22Rv1 (cell line): ENCODE data around the gene FBLIM1.

Experiments
- ZFX ChIP-seq: fragments of 450-650 bp; IDR thresholded peaks from 2 replicates; pipeline ENCODE4 v1.6.1; 2017; ENCODE audit warnings: antibody characterized with exemption, borderline replicate concordance
- TF ChIP-seq, protein P1 (sequence below): fragments of 450-650 bp; IDR thresholded peaks from 2 replicates; pipeline ENCODE4 v1.5.1; 2017; ENCODE audit warnings: mild to moderate bottlenecking

DNA sequence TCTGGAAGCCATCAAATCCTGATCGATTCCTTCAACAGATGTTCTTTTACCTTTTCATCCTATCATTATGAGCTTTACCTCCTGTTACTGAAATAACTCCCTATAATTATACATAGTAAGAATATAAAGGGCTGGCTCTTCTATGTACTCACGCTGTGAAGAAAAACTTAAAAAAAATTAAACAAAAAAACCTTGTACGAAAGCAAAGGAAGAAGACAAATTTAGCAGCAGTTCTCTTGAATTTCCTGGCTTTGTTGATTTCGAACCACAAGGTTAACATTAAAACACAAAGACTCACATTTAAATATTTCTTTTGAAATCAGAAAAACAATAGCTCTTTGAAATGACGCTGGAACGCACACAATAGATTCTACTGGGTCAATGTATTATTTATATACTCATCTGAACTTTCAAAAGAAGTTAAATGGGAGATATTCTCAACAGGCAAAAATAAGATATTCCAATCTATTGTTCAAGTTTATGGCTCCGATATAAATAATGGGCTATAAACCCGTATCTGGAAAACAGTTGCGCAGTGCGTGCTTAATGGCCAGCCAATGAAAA lies 75.3 kb downstream of the FBLIM1 start:
- TF ChIP-seq, protein P1, sequence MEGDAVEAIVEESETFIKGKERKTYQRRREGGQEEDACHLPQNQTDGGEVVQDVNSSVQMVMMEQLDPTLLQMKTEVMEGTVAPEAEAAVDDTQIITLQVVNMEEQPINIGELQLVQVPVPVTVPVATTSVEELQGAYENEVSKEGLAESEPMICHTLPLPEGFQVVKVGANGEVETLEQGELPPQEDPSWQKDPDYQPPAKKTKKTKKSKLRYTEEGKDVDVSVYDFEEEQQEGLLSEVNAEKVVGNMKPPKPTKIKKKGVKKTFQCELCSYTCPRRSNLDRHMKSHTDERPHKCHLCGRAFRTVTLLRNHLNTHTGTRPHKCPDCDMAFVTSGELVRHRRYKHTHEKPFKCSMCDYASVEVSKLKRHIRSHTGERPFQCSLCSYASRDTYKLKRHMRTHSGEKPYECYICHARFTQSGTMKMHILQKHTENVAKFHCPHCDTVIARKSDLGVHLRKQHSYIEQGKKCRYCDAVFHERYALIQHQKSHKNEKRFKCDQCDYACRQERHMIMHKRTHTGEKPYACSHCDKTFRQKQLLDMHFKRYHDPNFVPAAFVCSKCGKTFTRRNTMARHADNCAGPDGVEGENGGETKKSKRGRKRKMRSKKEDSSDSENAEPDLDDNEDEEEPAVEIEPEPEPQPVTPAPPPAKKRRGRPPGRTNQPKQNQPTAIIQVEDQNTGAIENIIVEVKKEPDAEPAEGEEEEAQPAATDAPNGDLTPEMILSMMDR: no peak
- no peak for TF ChIP-seq ZFX
